Measurements from ENCODE around the gene FOXE1. TPM values are rescaled to one million over a fixed set of nuclear protein-coding genes. Genes with fewer than 3 reads are reported as not detected.

FOXE1 gene
- total RNA-seq = not detected in 2 replicates

GRCh38 chr9:97853056-97853843 is at the start of gene FOXE1:
FOXE1 (plus strand) TSS chr9:97853226; CDS start chr9:97853915, 689 bp downstream.

Other genes starting within 250 kb of the FOXE1 start
- gene TSTD2, start 219.9 kb upstream of the FOXE1 start, total RNA-seq = 16.4 and 17.0 TPM in 2 replicates
- 69.3 and 72.0 TPM in 2 replicates for gene NCBP1, start 219.4 kb upstream of the FOXE1 start, total RNA-seq
- gene XPA, start 155.9 kb upstream of the FOXE1 start, total RNA-seq = 12.9 and 15.8 TPM in 2 replicates
- 14.5 and 14.8 TPM in 2 replicates for gene TRMO, start 69.3 kb downstream of the FOXE1 start, total RNA-seq
- gene HEMGN, start 84.9 kb downstream of the FOXE1 start, total RNA-seq = not detected in 2 replicates
- 29.4 and 30.7 TPM in 2 replicates for gene ANP32B, start 130.1 kb downstream of the FOXE1 start, total RNA-seq
- gene NANS, start 203.5 kb downstream of the FOXE1 start, total RNA-seq = 77.8 and 79.4 TPM in 2 replicates

Measured in thoracic aorta endothelial cell (primary cell).